Measurements from ENCODE around the gene SP7.
"Not testable (repeated sequence)": the region's sequence is repeated elsewhere in the genome, so short reads cannot be mapped to it uniquely, and the experiment has no call there.

SP7 gene

GRCh38 chr12:53336181-53336681, at the start of gene SP7:
Gene SP7, minus strand, starts transcription at chr12:53336354. Its CDS starts 708 bp downstream, at chr12:53335646.
- DNase-seq: peak; percentile 41

- no peak for DNase-seq
Measured at GRCh38 chr12:53383258-53383657, 47.1 kb upstream of the SP7 start.

GRCh38 chr12:53381731-53382630, 45.8 kb upstream of the SP7 start:
- DNase-seq: peak; percentile 40

GRCh38 chr12:53380794-53381730, 44.9 kb upstream of the SP7 start:
- peak; percentile 30 for DNase-seq

- DNase-seq: peak; percentile 96
Measured at GRCh38 chr12:53380104-53380793, 44.1 kb upstream of the SP7 start, which contains the start of gene SP1. Gene SP1, plus strand, starts transcription at chr12:53380176. Its CDS starts 116 bp downstream, at chr12:53380292.

GRCh38 chr12:53379389-53380103, 43.4 kb upstream of the SP7 start:
- DNase-seq: peak; percentile 100

- DNase-seq: no peak
Measured at GRCh38 chr12:53378724-53379388, 42.7 kb upstream of the SP7 start.

- DNase-seq: no peak
Measured at GRCh38 chr12:53378222-53378621, 42.1 kb upstream of the SP7 start.

- no peak for DNase-seq
Measured at GRCh38 chr12:53376747-53377146, 40.6 kb upstream of the SP7 start.

- not testable (repeated sequence) for DNase-seq
Measured at GRCh38 chr12:53374277-53374676, 38.1 kb upstream of the SP7 start.

GRCh38 chr12:53373554-53374133, 37.5 kb upstream of the SP7 start:
- DNase-seq: not testable (repeated sequence)

- DNase-seq: no peak
Measured at GRCh38 chr12:53365245-53365904, 29.2 kb upstream of the SP7 start.

GRCh38 chr12:53361638-53362037, 25.5 kb upstream of the SP7 start:
- DNase-seq: not testable (repeated sequence)

GRCh38 chr12:53358836-53359419, 22.8 kb upstream of the SP7 start:
- no peak for DNase-seq

- no peak for DNase-seq
Measured at GRCh38 chr12:53355121-53355520, 19.0 kb upstream of the SP7 start.

GRCh38 chr12:53353257-53353655, 17.1 kb upstream of the SP7 start:
- no peak for DNase-seq

- DNase-seq: peak; percentile 80
Measured at GRCh38 chr12:53352331-53353256, 16.4 kb upstream of the SP7 start.

GRCh38 chr12:53347905-53348304, 11.8 kb upstream of the SP7 start:
- no peak for DNase-seq

GRCh38 chr12:53346491-53346890, 10.3 kb upstream of the SP7 start:
- no peak for DNase-seq

Measured in fibroblast of skin of right quadriceps (primary cell).